Gastrocnemius medialis (tissue), 4 donors: ENCODE data around the gene XXYLT1. TPM values are rescaled to one million over a fixed set of nuclear protein-coding genes. Genes with fewer than 3 reads are reported as not detected.

Source experiments
- ATAC-seq, 2 donors: fragments of 150-250 bp; one replicate each; pipeline ENCODE4 v1.9.1; 2016
- DNase-seq, 2 donors: peaks; one replicate each; pipeline ENCODE4 v3.0.0-alpha.2; 2019
- H3K27ac ChIP-seq, 4 donors: fragments of 200-600 bp; sonication (generic); 1 replicate in 1 of 4; 2 replicates in 3 of 4; pipeline ENCODE4 v1.5.1; 2016 to 2018; ENCODE audit warnings: mild to moderate bottlenecking in 2 of 4, moderate library complexity in 1 of 4
- H3K27me3 ChIP-seq, 3 donors: fragments of 200-600 bp; sonication (generic) in 2 of 3; 1 replicate in 1 of 3; 2 replicates in 2 of 3; pipeline versions ENCODE4 v1.5.1 to v1.6.0; 2016 to 2019; ENCODE audit warnings: mild to moderate bottlenecking in 1 of 3, moderate library complexity in 1 of 3
- H3K36me3 ChIP-seq, 2 donors: fragments of 200-600 bp; sonication (generic) in 1 of 2; one replicate each; pipeline ENCODE4 v1.5.1; 2017 to 2018
- H3K4me1 ChIP-seq, 2 donors: fragments of 200-600 bp; sonication (generic) in 1 of 2; one replicate each; pipeline ENCODE4 v1.5.1; 2016 to 2017; ENCODE audit warnings: mild to moderate bottlenecking in 2 of 2
- H3K4me3 ChIP-seq, 4 donors: fragments of 200-600 bp; sonication (generic) in 3 of 4; 1 replicate in 1 of 4; 2 replicates in 3 of 4; pipeline ENCODE4 v1.5.1; 2016 to 2019; ENCODE audit warnings: mild to moderate bottlenecking in 2 of 4
- H3K9me3 ChIP-seq, 3 donors: fragments of 200-600 bp; sonication (generic) in 2 of 3; 1 replicate in 1 of 3; 2 replicates in 2 of 3; pipeline ENCODE4 v1.5.1; 2016 to 2019
- POLR2A ChIP-seq, 2 donors: fragments of 450-650 bp; IDR thresholded peaks; one replicate each; pipeline ENCODE4 v1.6.1; 2017; ENCODE audit warnings: antibody characterized with exemption in 2 of 2, mild to moderate bottlenecking in 2 of 2, moderate library complexity in 2 of 2
- in situ Hi-C, 4 donors: fragments of 200-750 bp; cut with MboI; loops; one replicate each; pipeline versions ENCODE4 v1.15.0 to v1.8.0; 2017; ENCODE audit warnings: low sequenced_read_pairs in 4 of 4
- intact Hi-C: fragments of 100-400 bp; cut with DNase I; formaldehyde crosslinking; loops from one replicate; pipeline ENCODE4 v1.15.1; 2023; ENCODE audit warnings: low total_unique reads
- total RNA-seq, 4 donors: library from RNA; depleted of rRNA; stranded (reverse); fragments of >200 nt; gene quantifications; one replicate each; pipeline versions ENCODE4 v1.1.0 to v1.2.3, GENCODE V29; 2016
- TF ChIP-seq, protein P1 (sequence below), 5 experiments: fragments of 450-650 bp in 3 of 5; fragments of 200-600 bp in 2 of 5; sonication (generic) in 2 of 5; IDR thresholded peaks in 4 of 5; conservative IDR thresholded peaks in 1 of 5; 1 replicate in 4 of 5; 2 replicates in 1 of 5; pipeline ENCODE4 v1.5.1; 2016 to 2019; ENCODE audit warnings: antibody characterized with exemption in 5 of 5, mild to moderate bottlenecking in 3 of 5, moderate library complexity in 3 of 5

The XXYLT1 gene
- total RNA-seq, 4 donors from 2014 or later: 0.87 to 3.1 (median 1.3) TPM

GRCh38 chr3:195265363-195265976 is 5.5 kb downstream of the XXYLT1 start:
- no peak for TF ChIP-seq POLR2A (IDR thresholded peaks at IDR 0.05)
- TF ChIP-seq, protein P1, sequence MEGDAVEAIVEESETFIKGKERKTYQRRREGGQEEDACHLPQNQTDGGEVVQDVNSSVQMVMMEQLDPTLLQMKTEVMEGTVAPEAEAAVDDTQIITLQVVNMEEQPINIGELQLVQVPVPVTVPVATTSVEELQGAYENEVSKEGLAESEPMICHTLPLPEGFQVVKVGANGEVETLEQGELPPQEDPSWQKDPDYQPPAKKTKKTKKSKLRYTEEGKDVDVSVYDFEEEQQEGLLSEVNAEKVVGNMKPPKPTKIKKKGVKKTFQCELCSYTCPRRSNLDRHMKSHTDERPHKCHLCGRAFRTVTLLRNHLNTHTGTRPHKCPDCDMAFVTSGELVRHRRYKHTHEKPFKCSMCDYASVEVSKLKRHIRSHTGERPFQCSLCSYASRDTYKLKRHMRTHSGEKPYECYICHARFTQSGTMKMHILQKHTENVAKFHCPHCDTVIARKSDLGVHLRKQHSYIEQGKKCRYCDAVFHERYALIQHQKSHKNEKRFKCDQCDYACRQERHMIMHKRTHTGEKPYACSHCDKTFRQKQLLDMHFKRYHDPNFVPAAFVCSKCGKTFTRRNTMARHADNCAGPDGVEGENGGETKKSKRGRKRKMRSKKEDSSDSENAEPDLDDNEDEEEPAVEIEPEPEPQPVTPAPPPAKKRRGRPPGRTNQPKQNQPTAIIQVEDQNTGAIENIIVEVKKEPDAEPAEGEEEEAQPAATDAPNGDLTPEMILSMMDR (IDR thresholded peaks at IDR 0.05 in 4 of 5, conservative IDR thresholded peaks at IDR 0.05 in 1 of 5): no peak
- in situ Hi-C loops: loop anchor here (5.0 to 25.0 kb wide), 6 partner anchors 247 to 591 kb away; partner anchors contain the start of genes LSG1 (in 2 of the 4) and FAM43A (in 1 of the 4)
- ATAC-seq (no peak), DNase-seq (no peak)
- peaks cover 13 to 14% of the 10 kb centered on the region in 2 donors for H3K4me1 ChIP-seq
- intact Hi-C loops: no loop called here
- no peak overlapping the region for H3K4me3 ChIP-seq
- H3K36me3 ChIP-seq: no peaks in the 10 kb centered on the region
- no peaks in the 10 kb centered on the region for H3K9me3 ChIP-seq
- no peaks in the 10 kb centered on the region for H3K27me3 ChIP-seq
- H3K27ac ChIP-seq: no peak overlapping the region

- ATAC-seq: no peak
- in situ Hi-C loops: loop anchor here in 3 of 4 donors (10.0 to 25.0 kb wide), 5 partner anchors 248 to 589 kb away; partner anchors contain the start of genes LSG1 (in 2 of the 3) and FAM43A (in 1 of the 3)
Measured at GRCh38 chr3:195263925-195264600, 6.9 kb downstream of the XXYLT1 start.

DNA sequence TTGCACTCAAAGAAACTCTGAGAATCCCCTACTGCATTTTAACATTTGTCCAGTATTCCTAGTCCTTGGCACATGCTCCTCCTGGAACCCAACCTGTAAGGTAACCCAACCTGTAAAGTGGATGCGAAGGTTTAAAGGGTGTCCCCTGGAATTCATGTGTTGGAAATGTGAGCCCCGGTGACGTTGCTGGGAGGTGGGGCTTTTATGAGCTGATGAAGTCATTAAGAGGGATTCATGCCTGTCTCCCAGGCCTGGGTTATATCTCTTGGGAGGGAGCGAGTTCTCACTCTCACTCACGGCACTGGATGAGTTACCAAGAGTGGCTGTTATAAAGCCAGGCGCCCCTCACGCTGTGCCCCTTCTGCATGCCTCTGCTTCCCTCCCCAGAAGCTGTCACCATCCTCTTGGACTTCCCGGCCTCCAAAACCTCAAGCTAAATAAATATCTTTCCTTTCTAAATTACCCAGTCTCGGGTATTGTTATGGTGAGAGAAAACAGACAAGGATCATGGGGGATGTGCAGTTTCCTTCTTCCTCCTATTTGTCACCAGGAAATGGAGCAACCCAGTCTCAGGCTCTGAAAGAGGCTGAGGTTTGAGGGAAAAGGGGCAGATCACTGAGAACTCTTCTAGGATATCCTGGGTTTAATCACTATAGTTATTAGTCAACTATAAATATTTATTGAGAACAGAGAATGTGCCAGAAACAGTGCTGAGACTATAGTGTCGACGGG is 7.6 kb downstream of the XXYLT1 start:
- ATAC-seq: no peak
- Histone ChIP-seq H3K4me1 (peaks cover 10 to 17% of the 10 kb centered on the region in 2 donors), H3K9me3 (no peaks in the 10 kb centered on the region), H3K27ac (no peak overlapping the region), H3K27me3 (no peaks in the 10 kb centered on the region), H3K36me3 (no peaks in the 10 kb centered on the region), H3K4me3 (no peak overlapping the region)
- no peak for DNase-seq
- in situ Hi-C loops: loop anchor here in 3 of 4 donors (10.0 to 25.0 kb wide), 5 partner anchors 249 to 589 kb away; partner anchors contain the start of genes LSG1 (in 2 of the 3) and FAM43A (in 1 of the 3)
- TF ChIP-seq, protein P1 (IDR thresholded peaks at IDR 0.05 in 4 of 5, conservative IDR thresholded peaks at IDR 0.05 in 1 of 5): no peak
- no peak for TF ChIP-seq POLR2A (IDR thresholded peaks at IDR 0.05)
- intact Hi-C loops: no loop called here

More at GRCh38 chr3:195263925-195264600, 6.9 kb downstream of the XXYLT1 start:
- Histone ChIP-seq H3K9me3 (no peaks in the 10 kb centered on the region), H3K27ac (no peak overlapping the region), H3K27me3 (no peaks in the 10 kb centered on the region), H3K4me1 (peaks cover 4 to 10% of the 10 kb centered on the region in 2 donors), H3K36me3 (no peaks in the 10 kb centered on the region), H3K4me3 (no peak overlapping the region)
- no peak for DNase-seq
- TF ChIP-seq, protein P1 (IDR thresholded peaks at IDR 0.05 in 4 of 5, conservative IDR thresholded peaks at IDR 0.05 in 1 of 5): no peak
- TF ChIP-seq POLR2A (IDR thresholded peaks at IDR 0.05): no peak
- intact Hi-C loops: no loop called here

- no peak for DNase-seq
- no peak for TF ChIP-seq POLR2A (IDR thresholded peaks at IDR 0.05)
- TF ChIP-seq, protein P1 (IDR thresholded peaks at IDR 0.05 in 4 of 5, conservative IDR thresholded peaks at IDR 0.05 in 1 of 5): no peak
- no peak overlapping the region for H3K4me3 ChIP-seq
- peaks cover 10 to 22% of the 10 kb centered on the region in 2 donors for H3K4me1 ChIP-seq
- no peaks in the 10 kb centered on the region for H3K36me3 ChIP-seq
- in situ Hi-C loops: loop anchor here in 3 of 4 donors (10.0 to 25.0 kb wide), 5 partner anchors 250 to 587 kb away; partner anchors contain the start of genes LSG1 (in 2 of the 3) and FAM43A (in 1 of the 3)
- no peaks in the 10 kb centered on the region for H3K9me3 ChIP-seq
- ATAC-seq: no peak
- no peaks in the 10 kb centered on the region for H3K27me3 ChIP-seq
- intact Hi-C loops: loop anchor here (2.0 kb wide), 1 partner anchor 591 kb away; no protein-coding TSS in a partner anchor
- H3K27ac ChIP-seq: no peak overlapping the region
Measured at GRCh38 chr3:195261925-195262324, 9.0 kb downstream of the XXYLT1 start.
